ENCODE data around the gene RPS6KL1. TPM values are rescaled to one million over a fixed set of nuclear protein-coding genes. Genes with fewer than 3 reads are reported as not detected.

RPS6KL1 gene
- total RNA-seq, 1 donor from 2014 or later: 0.97 TPM

DNA sequence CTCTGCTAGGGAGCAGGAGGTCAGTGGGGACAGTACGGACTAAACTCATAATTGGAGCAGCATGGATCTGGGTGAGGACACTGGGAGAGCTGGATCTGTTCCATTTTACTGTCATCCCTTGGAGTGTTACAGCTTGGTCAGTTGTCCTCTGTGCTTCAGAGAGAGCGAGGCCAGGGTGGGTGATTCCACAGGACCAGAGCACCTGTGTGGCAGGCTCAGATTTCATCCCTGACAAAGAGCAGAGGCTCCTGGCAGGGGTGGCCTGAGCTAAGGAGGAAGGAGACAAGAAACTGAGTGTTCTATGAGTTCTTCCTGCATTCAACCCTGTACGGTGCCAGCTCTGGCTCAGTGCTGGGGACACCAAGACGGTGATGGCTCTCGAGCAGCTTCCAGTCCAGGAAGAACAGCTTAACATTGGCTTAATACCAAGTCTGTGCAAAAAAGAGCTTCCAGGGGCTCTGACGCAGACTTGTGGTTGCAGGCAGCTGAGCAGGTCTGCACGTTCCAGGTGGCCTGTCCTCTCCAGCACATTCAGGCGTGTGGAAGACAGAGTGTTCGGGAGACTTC, 40.7 kb upstream of the RPS6KL1 start:
- TF ChIP-seq CTCF (IDR thresholded peaks at IDR 0.05): no peak
- no peaks in the 10 kb centered on the region for H3K36me3 Mint-ChIP-seq (ENCODE audit: unreplicated experiment)
- H3K4me3 Mint-ChIP-seq (ENCODE audit: unreplicated experiment): no peak overlapping the region
- peaks cover 48% of the 10 kb centered on the region for H3K27me3 Mint-ChIP-seq (ENCODE audit: unreplicated experiment)
- peaks cover 3% of the 10 kb centered on the region for H3K4me1 Mint-ChIP-seq (ENCODE audit: unreplicated experiment)
- no peaks in the 10 kb centered on the region for H3K9me3 Mint-ChIP-seq (ENCODE audit: unreplicated experiment)
- no peak for DNase-seq (ENCODE audit: extremely low spot score, unreplicated experiment)
- no peak overlapping the region for H3K27ac Mint-ChIP-seq (ENCODE audit: unreplicated experiment)

DNA sequence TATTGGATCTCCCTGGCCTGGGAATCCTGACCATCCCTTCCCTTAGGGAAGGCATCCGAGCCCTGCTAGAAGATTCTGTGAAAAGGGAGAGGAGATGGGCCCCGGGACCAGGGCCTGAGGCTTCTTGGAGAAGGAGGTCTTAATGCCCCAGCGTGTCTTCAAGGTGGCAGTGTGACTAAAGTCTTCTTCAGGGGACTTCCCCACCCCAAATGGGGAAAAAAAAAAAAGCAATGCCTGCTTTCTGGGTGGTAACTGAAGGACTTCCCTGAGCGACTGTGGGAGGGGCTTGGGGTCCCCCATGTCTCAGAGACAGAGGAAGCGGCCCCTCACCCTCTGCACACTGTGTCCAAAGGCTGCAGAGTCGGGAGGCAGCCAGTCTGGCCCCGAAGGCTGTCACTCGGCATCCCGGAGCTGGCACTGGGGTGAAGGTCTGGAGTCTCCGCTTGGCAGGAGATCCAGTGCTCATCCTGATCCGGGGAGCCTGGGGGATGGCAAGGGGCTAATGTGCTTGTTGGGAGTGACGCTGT, 40.2 kb upstream of the RPS6KL1 start:
- no peak for TF ChIP-seq CTCF (IDR thresholded peaks at IDR 0.05)
- H3K4me1 Mint-ChIP-seq (ENCODE audit: unreplicated experiment): peaks cover 3% of the 10 kb centered on the region
- H3K36me3 Mint-ChIP-seq (ENCODE audit: unreplicated experiment): no peaks in the 10 kb centered on the region
- no peak for DNase-seq (ENCODE audit: extremely low spot score, unreplicated experiment)
- no peak overlapping the region for H3K27ac Mint-ChIP-seq (ENCODE audit: unreplicated experiment)
- no peak overlapping the region for H3K4me3 Mint-ChIP-seq (ENCODE audit: unreplicated experiment)
- H3K9me3 Mint-ChIP-seq (ENCODE audit: unreplicated experiment): no peaks in the 10 kb centered on the region
- peaks cover 47% of the 10 kb centered on the region for H3K27me3 Mint-ChIP-seq (ENCODE audit: unreplicated experiment)

- peaks cover 43% of the 10 kb centered on the region for H3K27me3 Mint-ChIP-seq (ENCODE audit: unreplicated experiment)
Measured at GRCh38 chr14:74962493-74962892, 39.4 kb upstream of the RPS6KL1 start.

DNA sequence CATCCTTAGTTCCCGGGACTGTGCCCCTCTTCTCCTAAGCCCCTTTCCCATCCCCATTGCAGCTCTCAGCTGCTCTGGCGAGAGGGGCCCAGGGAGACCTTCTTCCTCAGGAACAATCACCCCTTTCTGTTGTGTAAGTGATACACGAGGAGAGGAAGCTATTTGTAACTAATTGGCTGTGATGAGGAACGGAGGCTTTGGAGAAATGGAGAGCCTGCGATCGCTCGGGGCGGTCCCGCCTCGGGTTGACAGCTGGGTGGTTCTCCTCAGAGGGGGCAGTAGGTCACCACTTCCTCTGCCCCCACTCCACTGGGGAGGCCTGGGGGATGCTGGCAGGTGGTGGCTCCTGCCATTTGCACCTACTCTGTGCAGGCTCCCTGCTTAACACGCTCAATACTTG, 39.0 kb upstream of the RPS6KL1 start:
- Mint-ChIP-seq H3K27ac (ENCODE audit: unreplicated experiment) (no peak overlapping the region), H3K27me3 (ENCODE audit: unreplicated experiment) (peaks cover 39% of the 10 kb centered on the region), H3K9me3 (ENCODE audit: unreplicated experiment) (no peaks in the 10 kb centered on the region), H3K4me3 (ENCODE audit: unreplicated experiment) (no peak overlapping the region), H3K4me1 (ENCODE audit: unreplicated experiment) (peaks cover 3% of the 10 kb centered on the region), H3K36me3 (ENCODE audit: unreplicated experiment) (no peaks in the 10 kb centered on the region)
- TF ChIP-seq CTCF (IDR thresholded peaks at IDR 0.05): no peak
- DNase-seq (ENCODE audit: extremely low spot score, unreplicated experiment): no peak

More at GRCh38 chr14:74962493-74962892, 39.4 kb upstream of the RPS6KL1 start:
- no peak for DNase-seq (ENCODE audit: extremely low spot score, unreplicated experiment)
- Mint-ChIP-seq H3K4me1 (ENCODE audit: unreplicated experiment) (peaks cover 3% of the 10 kb centered on the region), H3K9me3 (ENCODE audit: unreplicated experiment) (no peaks in the 10 kb centered on the region), H3K36me3 (ENCODE audit: unreplicated experiment) (no peaks in the 10 kb centered on the region), H3K4me3 (ENCODE audit: unreplicated experiment) (no peak overlapping the region), H3K27ac (ENCODE audit: unreplicated experiment) (no peak overlapping the region)
- TF ChIP-seq CTCF (IDR thresholded peaks at IDR 0.05): no peak

DNA sequence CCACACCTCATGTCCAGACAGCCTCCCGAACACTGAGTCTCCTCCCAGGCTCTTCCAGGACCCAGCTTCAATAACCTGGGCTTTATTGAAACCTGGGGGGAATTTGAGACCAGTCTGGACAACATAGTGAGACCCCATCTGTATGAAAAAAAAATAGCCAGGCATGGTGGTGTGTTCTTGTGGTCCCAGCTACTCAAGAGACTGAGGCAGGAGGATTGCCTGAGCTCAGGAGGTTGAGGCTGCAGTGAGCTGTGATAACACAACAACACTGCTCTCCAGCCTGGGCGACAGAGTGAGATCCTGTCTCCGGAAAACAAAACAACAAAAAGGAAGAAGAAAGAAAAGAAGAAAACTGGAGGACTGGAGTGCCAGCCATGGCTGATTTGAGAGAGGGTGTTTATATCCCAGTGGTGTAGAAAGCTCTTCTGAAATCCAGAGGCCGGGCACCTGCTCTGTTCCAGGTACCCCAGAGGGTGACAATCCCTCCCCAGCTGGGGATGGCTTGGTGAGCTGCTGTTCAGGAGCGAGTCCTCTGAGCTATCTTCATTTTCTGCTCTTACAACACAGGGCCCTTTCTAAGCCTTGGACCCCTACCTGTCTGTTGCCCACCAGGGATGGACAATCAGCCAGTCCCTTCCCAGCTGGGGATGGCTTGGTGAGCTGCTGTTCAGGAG, 38.3 kb upstream of the RPS6KL1 start:
- Mint-ChIP-seq H3K27ac (ENCODE audit: unreplicated experiment) (no peak overlapping the region), H3K4me3 (ENCODE audit: unreplicated experiment) (no peak overlapping the region), H3K36me3 (ENCODE audit: unreplicated experiment) (no peaks in the 10 kb centered on the region), H3K4me1 (ENCODE audit: unreplicated experiment) (peaks cover 6% of the 10 kb centered on the region), H3K27me3 (ENCODE audit: unreplicated experiment) (peaks cover 35% of the 10 kb centered on the region), H3K9me3 (ENCODE audit: unreplicated experiment) (no peaks in the 10 kb centered on the region)
- no peak for TF ChIP-seq CTCF (IDR thresholded peaks at IDR 0.05)
- no peak for DNase-seq (ENCODE audit: extremely low spot score, unreplicated experiment)
